Measurements from ENCODE around the gene C19orf73. TPM values are rescaled to one million over a fixed set of nuclear protein-coding genes. Genes with fewer than 3 reads are reported as not detected.

The C19orf73 gene
- total RNA-seq, 2 donors from 2014 or later: 3.1 to 5.9 TPM

GRCh38 chr19:49145573-49146407 is 26.8 kb upstream of the C19orf73 start:
- Histone ChIP-seq H3K27me3 (no peaks in the 10 kb centered on the region), H3K36me3 (no peaks in the 10 kb centered on the region), H3K4me1 (peaks cover 0 to 44% of the 10 kb centered on the region in 2 donors), H3K4me3 (peak overlapping the region; percentile 6 to 37), H3K9me3 (no peaks in the 10 kb centered on the region), H3K27ac (peak overlapping the region in 1 of 2 donors; percentile 4)
- DNase-seq (ENCODE audit: low spot score): peak; percentile 91
- peak; percentile 91 to 94 for TF ChIP-seq CTCF (IDR thresholded peaks at IDR 0.05)

GRCh38 chr19:49142866-49143335 is 24.0 kb upstream of the C19orf73 start:
- peaks cover 0 to 22% of the 10 kb centered on the region in 2 donors for H3K4me1 ChIP-seq
- H3K36me3 ChIP-seq: no peaks in the 10 kb centered on the region
- TF ChIP-seq CTCF (IDR thresholded peaks at IDR 0.05): no peak
- H3K27me3 ChIP-seq: no peaks in the 10 kb centered on the region
- peak overlapping the region; percentile 40 to 62 for H3K4me3 ChIP-seq
- peak; percentile 95 for DNase-seq (ENCODE audit: low spot score)
- H3K9me3 ChIP-seq: no peaks in the 10 kb centered on the region
- H3K27ac ChIP-seq: no peak overlapping the region

- Histone ChIP-seq H3K27ac (no peak overlapping the region), H3K36me3 (no peaks in the 10 kb centered on the region), H3K27me3 (no peaks in the 10 kb centered on the region), H3K4me1 (peaks cover 0 to 19% of the 10 kb centered on the region in 2 donors), H3K4me3 (no peak overlapping the region), H3K9me3 (no peaks in the 10 kb centered on the region)
- DNase-seq (ENCODE audit: low spot score): no peak
- TF ChIP-seq CTCF (IDR thresholded peaks at IDR 0.05): no peak
Observed at GRCh38 chr19:49141352-49141751, 22.4 kb upstream of the C19orf73 start.

- no peaks in the 10 kb centered on the region for H3K9me3 ChIP-seq
Observed at GRCh38 chr19:49140951-49141350, 22.0 kb upstream of the C19orf73 start.

GRCh38 chr19:49136771-49137171 is 17.8 kb upstream of the C19orf73 start:
- H3K9me3 ChIP-seq: no peaks in the 10 kb centered on the region
- no peak for TF ChIP-seq CTCF (IDR thresholded peaks at IDR 0.05)
- DNase-seq (ENCODE audit: low spot score): peak; percentile 88
- peak overlapping the region; percentile 38 to 47 for H3K27ac ChIP-seq
- H3K27me3 ChIP-seq: no peaks in the 10 kb centered on the region
- no peak overlapping the region for H3K4me3 ChIP-seq
- H3K4me1 ChIP-seq: peaks cover 0 to 19% of the 10 kb centered on the region in 2 donors
- H3K36me3 ChIP-seq: no peaks in the 10 kb centered on the region

More at GRCh38 chr19:49140951-49141350, 22.0 kb upstream of the C19orf73 start:
- Histone ChIP-seq H3K27ac (no peak overlapping the region), H3K36me3 (no peaks in the 10 kb centered on the region), H3K4me1 (peaks cover 0 to 18% of the 10 kb centered on the region in 2 donors), H3K27me3 (no peaks in the 10 kb centered on the region), H3K4me3 (no peak overlapping the region)
- no peak for DNase-seq (ENCODE audit: low spot score)
- no peak for TF ChIP-seq CTCF (IDR thresholded peaks at IDR 0.05)

Measured in right atrium auricular region (tissue), 2 donors.